Motor neuron (in vitro differentiated cells): ENCODE data around the gene MICU1. TPM values are rescaled to one million over a fixed set of nuclear protein-coding genes. Genes with fewer than 3 reads are reported as not detected.
A peak's percentile ranks its signal among the peaks of the same experiment; 100 is the strongest.
"Not testable (repeated sequence)": the region's sequence is repeated elsewhere in the genome, so short reads cannot be mapped to it uniquely, and the experiment has no call there.

Experiments used
- ATAC-seq, 8 experiments: fragments of 200-7000 bp; cut with Tn5 transposase; replicated peaks in 6 of 8; 2 replicates each; pipeline ENCODE4 v1.8.0; 2021; ENCODE audit warnings: mild to moderate bottlenecking in 8 of 8, moderate library complexity in 8 of 8
- H3K27ac ChIP-seq, 2 donors: fragments of 250-450 bp; sonication (Bioruptor Pico); 2 replicates each; pipeline ENCODE4 v1.9.0; 2021; ENCODE audit warnings: antibody characterized with exemption in 2 of 2, mild to moderate bottlenecking in 2 of 2, moderate library complexity in 1 of 2
- H3K4me1 ChIP-seq, 2 donors: fragments of 250-450 bp; sonication (Bioruptor Pico); replicated peaks in 1 of 2; 2 replicates each; pipeline ENCODE4 v1.6.1; 2021; ENCODE audit warnings: antibody characterized with exemption in 2 of 2, mild to moderate bottlenecking in 2 of 2, moderate library complexity in 1 of 2
- H3K4me3 ChIP-seq, 5 donors: fragments of 250-450 bp; sonication (Bioruptor Pico); 2 replicates each; pipeline ENCODE4 v1.9.0; 2021; ENCODE audit warnings: antibody characterized with exemption in 5 of 5, mild to moderate bottlenecking in 5 of 5, moderate library complexity in 4 of 5
- WGBS, 10 experiments: fragments of 450-650 bp; shearing (Covaris generic); methylation state at CpG; one replicate each; pipeline ENCODE4 v1.0.0; 2022; 5-methylcytosine and 5-hydroxymethylcytosine counted together
- in situ Hi-C, 9 experiments: fragments of 400-800 bp; cut with MboI; loops; one replicate each; pipeline ENCODE4 v1.15.0; 2021; ENCODE audit warnings: low sequenced_read_pairs in 9 of 9, low pct_unique_long_range_greater_than_20kb in 2 of 9; ENCODE audit not compliant: unreplicated experiment in 9 of 9
- total RNA-seq, 8 experiments: library from RNA; unstranded; fragments of 300-600 nt; gene quantifications; 2 replicates each; pipeline versions ENCODE4 v1.2.3 to v1.2.4, GENCODE V29; 2022

The MICU1 gene
- total RNA-seq, 8 experiments from 2014 or later = 26.5 to 54.5 (median 32.7) TPM

- H3K4me1 ChIP-seq = no peaks in the 10 kb centered on the region
- H3K27ac ChIP-seq = no peak overlapping the region
- H3K4me3 ChIP-seq = no peak overlapping the region
- in situ Hi-C loops = no loop called here
- 73 to 100% (median 100%) methylated on average over 1 of the region's 1 CpG for WGBS, 10 experiments
- ATAC-seq = no peak
These were observed 153.6 kb downstream of the MICU1 start for GRCh38 chr10:72472306-72472705.

- Histone ChIP-seq H3K4me3 (no peak overlapping the region), H3K27ac (no peak overlapping the region), H3K4me1 (no peaks in the 10 kb centered on the region)
- no peak for ATAC-seq
- WGBS, 10 experiments = 90 to 100% (median 100%) methylated on average over 1 of the region's 1 CpG; no CpG with 5 or more reads in 6 of the 10 experiments
- in situ Hi-C loops = no loop called here
These were observed 155.2 kb downstream of the MICU1 start for GRCh38 chr10:72470666-72471065.

GRCh38 chr10:72467064-72467463 lies 158.8 kb downstream of the MICU1 start:
- in situ Hi-C loops, ATAC-seq, H3K27ac ChIP-seq, H3K4me1 ChIP-seq, H3K4me3 ChIP-seq: not testable (repeated sequence)
- WGBS, 10 experiments = 90 to 100% (median 100%) methylated on average over 1 to 6 of the region's 7 CpGs; no CpG with 5 or more reads in 2 of the 10 experiments

- whole genome bisulfite sequencing, 10 experiments = 70 to 100% (median 93%) methylated on average over 2 to 4 of the region's 4 CpGs; no CpG with 5 or more reads in 1 of the 10 experiments
- Histone ChIP-seq H3K27ac (no peak overlapping the region), H3K4me3 (no peak overlapping the region), H3K4me1 (no peaks in the 10 kb centered on the region)
- in situ Hi-C loops = no loop called here
- no peak for ATAC-seq
These were observed 159.9 kb downstream of the MICU1 start for GRCh38 chr10:72466018-72466417.

GRCh38 chr10:72464438-72464837 lies 161.4 kb downstream of the MICU1 start:
- in situ Hi-C loops = no loop called here
- Histone ChIP-seq H3K4me3 (no peak overlapping the region), H3K4me1 (peaks cover 0 to 3% of the 10 kb centered on the region in 2 donors), H3K27ac (no peak overlapping the region)
- ATAC-seq = no peak
- 50 to 100% (median 70%) methylated on average over 1 to 2 of the region's 2 CpGs; no CpG with 5 or more reads in 1 of the 10 experiments for WGBS, 10 experiments

GRCh38 chr10:72462261-72462660 lies 163.6 kb downstream of the MICU1 start:
- no peak overlapping the region for H3K4me3 ChIP-seq
- no peak overlapping the region for H3K27ac ChIP-seq
- 85 to 100% (median 95%) methylated on average over 1 to 3 of the region's 3 CpGs for WGBS, 10 experiments
- in situ Hi-C loops = no loop called here
- peaks cover 0 to 3% of the 10 kb centered on the region in 2 donors for H3K4me1 ChIP-seq
- no peak for ATAC-seq

GRCh38 chr10:72461085-72461484 lies 164.8 kb downstream of the MICU1 start:
- in situ Hi-C loops = no loop called here
- H3K4me1 ChIP-seq = peaks cover 0 to 3% of the 10 kb centered on the region in 2 donors
- H3K27ac ChIP-seq = no peak overlapping the region
- peak in 2 of 8 experiments; percentile 11 to 53 for ATAC-seq
- 7 to 92% (median 45%) methylated on average over 1 to 2 of the region's 2 CpGs; no CpG with 5 or more reads in 4 of the 10 experiments for WGBS, 10 experiments
- no peak overlapping the region for H3K4me3 ChIP-seq

- peaks cover 0 to 3% of the 10 kb centered on the region in 2 donors for H3K4me1 ChIP-seq
- H3K4me3 ChIP-seq = no peak overlapping the region
- in situ Hi-C loops = no loop called here
- H3K27ac ChIP-seq = no peak overlapping the region
- peak in 4 of 8 experiments; percentile 37 to 97 (median 53) for ATAC-seq
These were observed 165.5 kb downstream of the MICU1 start for GRCh38 chr10:72460284-72460876.

- H3K4me1 ChIP-seq = peaks cover 0 to 3% of the 10 kb centered on the region in 2 donors
- ATAC-seq = no peak
- no peak overlapping the region for H3K4me3 ChIP-seq
- 80 to 100% (median 98%) methylated on average over 1 to 3 of the region's 3 CpGs; no CpG with 5 or more reads in 2 of the 10 experiments for WGBS, 10 experiments
- H3K27ac ChIP-seq = no peak overlapping the region
- in situ Hi-C loops = no loop called here
These were observed 166.6 kb downstream of the MICU1 start for GRCh38 chr10:72459301-72459700.

- H3K4me1 ChIP-seq = peaks cover 0 to 8% of the 10 kb centered on the region in 2 donors
- 40 to 100% (median 76%) methylated on average over 1 to 3 of the region's 3 CpGs; no CpG with 5 or more reads in 2 of the 10 experiments for WGBS, 10 experiments
- in situ Hi-C loops = no loop called here
- no peak overlapping the region for H3K4me3 ChIP-seq
- ATAC-seq = peak in 3 of 8 experiments; percentile 23 to 47 (median 28)
- no peak overlapping the region for H3K27ac ChIP-seq
These were observed 169.8 kb downstream of the MICU1 start for GRCh38 chr10:72455889-72456595.

GRCh38 chr10:72449941-72450441 lies 175.9 kb downstream of the MICU1 start:
- no peak for ATAC-seq
- Histone ChIP-seq H3K27ac (no peak overlapping the region), H3K4me3 (no peak overlapping the region), H3K4me1 (peaks cover 0 to 5% of the 10 kb centered on the region in 2 donors)
- in situ Hi-C loops = no loop called here
- 68 to 95% (median 82%) methylated on average over 3 to 6 of the region's 6 CpGs for WGBS, 10 experiments

- no peak overlapping the region for H3K4me3 ChIP-seq
- no peak overlapping the region for H3K27ac ChIP-seq
- ATAC-seq = no peak
- 70 to 100% (median 96%) methylated on average over 2 to 3 of the region's 3 CpGs; no CpG with 5 or more reads in 3 of the 10 experiments for WGBS, 10 experiments
- H3K4me1 ChIP-seq = no peaks in the 10 kb centered on the region
- in situ Hi-C loops = no loop called here
These were observed 180.0 kb downstream of the MICU1 start for GRCh38 chr10:72445851-72446250.

- in situ Hi-C loops, H3K4me1 ChIP-seq, H3K4me3 ChIP-seq, ATAC-seq, H3K27ac ChIP-seq: not testable (repeated sequence)
- WGBS, 10 experiments = 89 to 100% (median 100%) methylated on average over 1 of the region's 3 CpGs; no CpG with 5 or more reads in 6 of the 10 experiments
These were observed 182.9 kb downstream of the MICU1 start for GRCh38 chr10:72442969-72443368.
